ENCODE data around the gene KRTAP1-3. TPM values are rescaled to one million over a fixed set of nuclear protein-coding genes. Genes with fewer than 3 reads are reported as not detected.

The KRTAP1-3 gene
- total and polyA plus RNA-seq, 8 donors = not detected

- Histone ChIP-seq H3K27me3 (peaks cover 0 to 4% (median 0%) of the 10 kb centered on the region in 4 donors), H3K4me3 (no peak overlapping the region), H3K27ac (no peak overlapping the region), H3K36me3 (no peaks in the 10 kb centered on the region), H3K9me3 (no peaks in the 10 kb centered on the region), H3K4me1 (no peaks in the 10 kb centered on the region)
- no peak for FAIRE-seq
- intact Hi-C loops (cut with DNase I) = no loop called here
- no peak for TF ChIP-seq CTCF (IDR thresholded peaks at IDR 0.05)
- ATAC-seq = no peak
- no peak for DNase-seq
These were observed 14.3 kb downstream of the KRTAP1-3 start for GRCh38 chr17:41020336-41020735.

GRCh38 chr17:41019415-41019814, 15.3 kb downstream of the KRTAP1-3 start:
- no peak overlapping the region for H3K4me3 ChIP-seq
- no peak for TF ChIP-seq CTCF (IDR thresholded peaks at IDR 0.05)
- WGBS, 2 donors = 93 to 94% methylated on average over 3 of the region's 3 CpGs
- no peak overlapping the region for H3K27ac ChIP-seq
- no peaks in the 10 kb centered on the region for H3K9me3 ChIP-seq
- H3K4me1 ChIP-seq = no peaks in the 10 kb centered on the region
- DNase-seq = no peak
- ATAC-seq = no peak
- H3K27me3 ChIP-seq = peaks cover 0 to 4% (median 0%) of the 10 kb centered on the region in 4 donors
- intact Hi-C loops (cut with DNase I) = no loop called here
- no peaks in the 10 kb centered on the region for H3K36me3 ChIP-seq
- no peak for FAIRE-seq

- H3K4me3 ChIP-seq = no peak overlapping the region
- ATAC-seq (no peak), DNase-seq (no peak), FAIRE-seq (no peak)
- H3K4me1 ChIP-seq = no peaks in the 10 kb centered on the region
- no peaks in the 10 kb centered on the region for H3K36me3 ChIP-seq
- 83 to 84% methylated on average over 3 of the region's 3 CpGs for WGBS, 2 donors
- no peak for TF ChIP-seq CTCF (IDR thresholded peaks at IDR 0.05)
- intact Hi-C loops (cut with DNase I) = no loop called here
- no peak overlapping the region for H3K27ac ChIP-seq
- H3K27me3 ChIP-seq = peaks cover 0 to 4% (median 0%) of the 10 kb centered on the region in 4 donors
- no peaks in the 10 kb centered on the region for H3K9me3 ChIP-seq
These were observed 16.1 kb downstream of the KRTAP1-3 start for GRCh38 chr17:41018541-41018940.

- intact Hi-C loops (cut with DNase I) = no loop called here
- Histone ChIP-seq H3K27me3 (peaks cover 0 to 4% (median 0%) of the 10 kb centered on the region in 4 donors), H3K4me3 (no peak overlapping the region), H3K4me1 (no peaks in the 10 kb centered on the region), H3K36me3 (no peaks in the 10 kb centered on the region), H3K9me3 (no peaks in the 10 kb centered on the region), H3K27ac (no peak overlapping the region)
- no peak for FAIRE-seq
- WGBS, 2 donors = 67 to 70% methylated on average over 13 of the region's 13 CpGs
- ATAC-seq = no peak
- no peak for DNase-seq
- TF ChIP-seq CTCF (IDR thresholded peaks at IDR 0.05) = no peak
These were observed 18.0 kb downstream of the KRTAP1-3 start for GRCh38 chr17:41016578-41017215.

GRCh38 chr17:41015454-41015853, 19.2 kb downstream of the KRTAP1-3 start:
- FAIRE-seq (no peak), DNase-seq (no peak), ATAC-seq (no peak)
- WGBS, 2 donors = 58 to 75% methylated on average over 7 of the region's 7 CpGs
- no peaks in the 10 kb centered on the region for H3K36me3 ChIP-seq
- H3K4me1 ChIP-seq = no peaks in the 10 kb centered on the region
- H3K4me3 ChIP-seq = no peak overlapping the region
- no peak overlapping the region for H3K27ac ChIP-seq
- no peak for TF ChIP-seq CTCF (IDR thresholded peaks at IDR 0.05)
- no peaks in the 10 kb centered on the region for H3K9me3 ChIP-seq
- intact Hi-C loops (cut with DNase I) = no loop called here
- H3K27me3 ChIP-seq = peaks cover 0 to 4% (median 0%) of the 10 kb centered on the region in 4 donors

All from pancreas (tissue), 10 donors.